Germinal center (tissue), 1 donor: ENCODE results near the gene TBC1D9B.
A peak's percentile ranks its signal among the peaks of the same experiment; 100 is the strongest.

Experiments used
- DNase-seq: peaks from one replicate; pipeline ENCODE4 v3.0.0; 2012; ENCODE audit warnings: mixed read lengths, low spot score

The TBC1D9B gene

DNA sequence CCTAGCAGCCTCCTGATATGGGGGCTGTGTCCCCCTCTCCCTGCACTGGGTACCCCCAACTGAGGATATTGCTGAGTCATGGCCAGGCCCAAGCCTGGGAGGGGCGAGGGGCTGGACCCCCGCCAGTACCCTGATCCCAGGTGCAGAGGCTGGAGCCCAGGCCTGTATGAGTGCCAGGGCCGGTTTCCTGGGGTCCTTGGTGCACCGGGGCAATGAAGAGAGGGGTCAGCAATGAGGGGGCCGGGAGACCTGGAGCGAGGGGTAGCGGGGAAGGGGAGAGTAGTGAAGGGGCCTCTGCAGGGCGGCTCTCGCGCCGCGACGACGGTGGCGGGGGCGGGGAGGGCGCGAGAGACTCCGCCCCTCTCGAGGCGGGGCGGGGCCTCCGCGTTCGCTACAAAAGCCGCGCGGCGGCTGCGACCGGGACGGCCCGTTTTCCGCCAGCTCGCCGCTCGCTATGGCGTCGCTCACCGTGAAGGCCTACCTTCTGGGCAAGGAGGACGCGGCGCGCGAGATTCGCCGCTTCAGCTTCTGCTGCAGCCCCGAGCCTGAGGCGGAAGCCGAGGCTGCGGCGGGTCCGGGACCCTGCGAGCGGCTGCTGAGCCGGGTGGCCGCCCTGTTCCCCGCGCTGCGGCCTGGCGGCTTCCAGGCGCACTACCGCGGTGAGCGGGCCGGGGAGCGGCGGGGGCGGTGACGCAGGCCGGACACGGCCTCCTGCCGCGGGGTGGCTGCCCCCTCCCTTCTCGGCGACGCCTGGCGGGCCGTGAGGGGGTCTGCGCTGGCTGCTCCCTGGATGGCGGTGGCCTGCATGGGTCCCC lies 87.0 kb downstream of the TBC1D9B start, which contains the start of gene SQSTM1:
Gene SQSTM1, plus strand, starts transcription at position 423 of the 815 bp plus-strand sequence. Its CDS starts 32 bp downstream, at position 455.
- DNase-seq: peak; percentile 92

DNA sequence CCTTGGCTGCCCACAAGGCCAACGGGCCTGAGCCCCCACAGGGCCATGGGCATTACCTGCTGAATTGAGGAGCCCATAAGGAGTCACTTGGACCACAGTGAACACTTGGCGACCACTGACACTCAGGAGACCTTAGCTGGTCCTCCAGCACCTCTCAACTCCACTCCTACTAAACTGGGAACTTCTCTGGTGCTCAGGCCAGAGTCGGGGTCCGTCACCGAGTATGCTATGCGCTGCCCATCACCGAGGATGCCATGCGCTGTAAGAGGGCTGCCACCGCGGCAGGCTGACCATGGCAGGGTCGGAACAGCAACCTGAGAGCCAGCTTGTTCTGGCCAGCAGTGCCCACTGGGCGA lies 87.6 kb downstream of the TBC1D9B start:
- DNase-seq: no peak

DNA sequence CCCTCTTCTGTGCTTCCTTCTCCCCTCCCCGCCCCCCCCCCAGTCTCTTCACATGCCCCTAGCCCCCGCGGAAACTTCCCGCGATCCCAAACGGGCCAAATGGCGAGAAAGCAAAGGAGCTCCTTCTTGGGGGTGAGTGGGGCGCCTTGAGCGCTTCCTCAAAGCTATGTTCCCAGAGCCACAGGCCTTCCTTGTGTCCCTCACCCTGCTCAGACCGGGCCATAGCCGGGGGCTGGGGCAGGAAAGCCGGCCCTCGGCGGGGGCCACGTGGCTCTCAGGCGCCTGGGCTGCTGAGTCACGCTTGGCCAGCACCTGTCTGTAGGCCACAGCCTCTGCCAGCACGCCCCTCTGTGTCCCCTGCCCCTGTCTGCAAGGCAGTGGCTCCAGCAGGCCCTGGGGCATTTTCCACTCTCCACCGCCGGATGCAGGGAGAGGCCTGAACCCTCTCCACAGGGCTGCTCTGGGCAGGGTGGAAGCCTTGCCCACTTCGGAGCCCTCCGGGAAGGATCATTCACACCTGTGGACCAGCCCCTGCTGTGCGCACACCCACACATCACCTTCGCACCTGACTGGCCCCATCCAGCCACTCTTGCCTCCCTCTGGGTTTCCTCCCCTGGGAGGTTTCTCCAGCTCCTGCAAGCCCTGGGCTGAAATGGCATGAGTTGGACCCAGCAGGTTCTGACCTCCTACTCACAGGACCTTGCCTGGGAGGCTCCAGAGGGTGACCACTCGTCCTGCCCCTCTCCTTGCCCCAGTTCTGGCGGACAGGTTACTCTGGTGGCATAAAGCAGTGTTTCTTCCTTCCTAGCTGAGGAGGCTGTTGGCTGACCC lies 88.2 kb downstream of the TBC1D9B start:
- no peak for DNase-seq

DNA sequence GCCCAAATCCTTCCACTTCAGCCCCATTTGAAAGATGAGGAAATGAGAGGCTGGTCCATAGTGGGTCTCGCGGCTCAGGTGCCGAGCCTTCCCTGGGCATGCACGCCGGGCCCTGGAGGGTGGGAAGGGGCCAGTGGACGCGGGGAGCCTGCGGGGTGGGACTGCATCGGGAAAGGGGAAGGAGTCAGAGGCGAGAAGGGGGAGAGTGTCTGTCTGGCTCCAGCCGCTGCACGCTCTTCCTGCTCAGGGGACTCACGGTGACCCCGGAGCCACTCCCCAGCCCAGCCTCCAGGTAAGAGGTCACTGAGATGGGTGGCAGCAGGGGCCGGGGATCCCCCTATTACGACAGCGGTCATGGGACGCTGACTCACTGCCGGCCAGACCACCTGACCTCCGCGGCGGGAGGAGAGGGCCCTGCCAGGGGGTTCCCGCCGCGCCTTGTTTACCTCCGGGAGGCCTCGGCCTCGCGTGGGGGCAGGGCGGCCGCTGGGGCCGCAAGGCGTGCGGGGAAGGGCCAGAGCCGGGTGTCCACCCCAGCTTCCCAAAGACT lies 88.9 kb downstream of the TBC1D9B start:
- peak; percentile 85 for DNase-seq

DNA sequence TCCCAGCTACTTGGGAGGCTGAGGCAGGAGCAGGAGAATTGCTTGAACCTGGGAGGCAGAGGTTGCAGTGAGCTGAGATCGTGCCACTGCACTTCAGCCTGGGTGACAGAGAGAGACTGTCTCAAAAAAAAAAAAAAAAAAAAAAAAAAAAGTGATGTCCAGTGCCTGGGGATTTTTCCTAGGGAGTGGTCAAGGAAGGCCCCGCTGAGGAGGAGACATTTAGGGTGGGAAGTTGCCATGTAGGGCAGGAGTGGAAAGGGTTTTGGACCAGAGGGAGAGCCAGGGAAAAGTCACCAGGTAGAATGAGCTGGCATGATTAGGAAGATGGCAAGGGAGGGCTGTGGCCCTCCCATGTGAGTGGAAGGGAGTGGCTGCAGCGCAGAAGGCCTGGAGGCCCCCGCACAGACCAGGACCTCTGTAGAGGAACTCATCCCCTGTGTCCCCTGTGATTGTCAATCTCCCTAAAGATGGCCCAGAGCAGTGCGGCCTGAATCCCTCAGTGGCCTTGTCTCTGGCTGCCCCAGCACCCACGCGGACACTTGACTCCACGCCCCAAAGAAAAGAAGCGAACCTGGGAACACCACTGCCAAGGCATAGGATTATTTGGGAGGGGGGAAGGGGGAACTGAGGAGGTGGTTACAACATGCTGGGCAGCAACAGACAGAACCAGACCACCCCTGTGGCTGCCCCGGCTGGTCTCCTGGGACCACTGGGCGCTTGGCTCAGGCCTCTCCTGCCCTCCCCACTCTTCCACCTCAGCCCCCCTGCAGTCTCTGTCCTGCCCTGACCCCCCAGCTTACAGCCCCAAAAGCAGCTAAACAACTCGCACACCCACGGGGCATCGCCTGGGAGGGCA lies 89.6 kb downstream of the TBC1D9B start:
- DNase-seq: no peak

DNA sequence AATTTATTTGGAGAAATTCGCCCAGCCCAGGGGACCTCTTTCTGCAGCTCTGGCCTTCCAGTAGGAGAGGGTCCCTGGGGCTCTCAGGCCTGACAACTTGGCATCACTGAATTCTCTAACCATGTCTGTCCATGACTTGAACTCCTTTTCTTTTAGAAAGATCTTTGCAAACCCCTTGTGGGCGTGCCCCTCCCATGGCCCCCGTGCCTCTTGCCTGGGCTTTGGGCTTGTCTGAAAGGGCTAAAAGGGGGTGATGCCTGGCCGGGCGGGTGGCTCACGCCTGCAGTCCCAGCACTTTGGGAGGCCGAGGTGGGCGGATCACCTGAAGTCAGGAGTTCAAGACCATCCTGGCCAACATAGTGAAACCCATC lies 90.2 kb downstream of the TBC1D9B start:
- DNase-seq: no peak

DNA sequence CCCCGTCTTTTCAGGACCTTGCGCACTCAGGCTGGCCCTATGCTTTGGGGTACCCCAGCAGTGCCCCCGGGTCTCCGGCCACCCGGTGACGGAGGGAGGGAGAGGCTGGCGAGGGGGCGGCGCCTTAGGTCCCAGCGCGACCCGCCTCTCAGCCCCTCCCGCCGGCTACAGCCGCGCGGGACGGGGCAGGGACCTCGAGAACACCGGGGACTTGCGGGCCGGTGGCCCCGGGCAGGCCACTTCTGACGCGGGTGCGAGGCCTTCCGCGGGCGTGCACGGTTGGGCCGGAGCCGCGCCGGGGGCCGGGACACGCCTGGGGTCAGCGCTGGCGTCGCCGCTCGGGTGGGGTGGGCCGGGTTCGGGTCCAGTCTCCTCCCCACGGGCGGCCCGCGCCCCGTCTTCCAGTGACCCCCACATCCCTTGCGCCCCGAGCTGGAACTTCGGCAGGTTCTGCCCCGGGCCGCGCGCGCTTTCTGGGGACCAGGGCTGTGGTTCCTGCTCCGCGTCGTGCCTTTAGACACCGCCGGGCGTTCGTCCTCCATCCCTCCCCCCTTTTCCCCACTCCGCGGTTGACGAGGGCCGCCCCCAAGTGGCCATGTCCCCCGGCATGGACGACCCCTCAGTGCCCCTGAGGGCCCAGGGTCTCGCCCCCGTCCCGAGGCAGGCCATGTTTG lies 90.8 kb downstream of the TBC1D9B start:
- DNase-seq: no peak

DNA sequence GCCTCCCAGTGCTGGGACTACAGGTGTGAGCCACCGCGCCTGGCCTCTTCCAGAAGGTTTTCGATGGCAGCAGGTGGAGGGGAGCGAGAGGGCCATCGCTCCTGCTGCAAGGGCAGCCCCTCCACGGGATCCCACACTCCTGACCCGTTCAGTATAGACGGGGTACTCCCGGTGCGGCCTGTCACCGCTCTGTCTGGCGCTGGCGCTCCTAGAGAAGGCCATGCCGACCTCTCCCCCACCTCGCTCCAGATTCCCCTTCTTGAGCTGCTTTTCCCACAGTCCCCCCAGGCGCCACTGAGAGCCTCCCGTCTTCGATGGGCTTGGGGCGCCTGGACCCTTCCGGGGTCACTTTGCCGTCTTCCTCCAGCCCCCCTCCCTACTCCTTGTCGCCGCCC lies 91.3 kb downstream of the TBC1D9B start:
- DNase-seq: no peak

DNA sequence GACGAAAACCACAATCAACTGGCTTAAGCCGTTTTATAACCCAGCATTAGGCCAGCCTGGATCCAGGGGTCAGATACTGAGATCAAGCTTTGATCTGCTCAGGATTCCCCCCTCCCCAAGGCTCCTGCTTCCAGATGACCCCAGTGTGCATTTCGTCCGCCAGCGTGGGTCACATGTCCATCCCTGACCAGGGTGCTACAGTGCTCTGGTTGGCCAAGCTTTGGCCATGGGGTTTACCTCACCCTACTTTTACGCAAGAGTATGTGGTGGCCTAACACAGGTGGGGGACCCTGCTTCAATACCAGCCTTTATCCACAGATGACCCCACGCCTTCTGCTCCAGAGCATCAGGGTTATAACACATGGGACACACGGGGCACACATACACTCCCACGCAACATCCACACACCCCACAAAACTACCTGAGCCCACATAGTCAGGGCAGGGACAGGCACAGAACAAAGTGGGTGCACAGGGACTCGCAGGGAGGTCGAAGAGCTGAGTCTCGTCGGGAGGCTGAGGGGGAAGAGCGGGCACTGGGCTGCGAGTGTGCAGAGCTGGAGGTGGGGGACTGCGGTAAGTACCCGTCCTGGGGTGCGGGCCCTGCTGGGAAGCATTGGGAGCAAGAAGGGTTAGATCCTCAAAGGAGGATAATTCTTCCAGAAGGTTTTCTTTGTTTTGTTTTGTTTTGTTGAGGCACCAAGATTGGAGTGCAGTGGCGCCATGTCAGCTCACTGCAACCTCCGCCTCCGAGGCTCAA lies 92.0 kb downstream of the TBC1D9B start:
- no peak for DNase-seq

DNA sequence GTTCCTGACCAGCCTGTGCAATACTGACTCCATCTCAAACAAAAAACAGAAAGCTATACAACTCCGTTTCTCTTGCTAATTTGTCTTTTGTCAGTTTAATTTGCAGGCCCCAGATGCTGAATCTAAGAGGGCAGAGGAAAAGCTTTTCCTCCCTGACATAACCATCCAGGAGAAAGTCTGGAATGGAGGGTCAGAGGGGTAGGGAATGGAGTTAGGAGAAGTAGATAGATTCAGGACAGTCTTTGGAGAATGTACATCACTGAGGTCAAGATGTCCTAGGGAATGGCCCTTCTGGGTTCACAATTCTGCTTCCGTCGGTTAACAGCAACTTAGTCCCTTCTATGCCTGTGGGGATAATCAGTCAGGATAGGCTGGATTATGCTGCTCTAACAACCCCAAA lies 93.6 kb downstream of the TBC1D9B start:
- DNase-seq: no peak

DNA sequence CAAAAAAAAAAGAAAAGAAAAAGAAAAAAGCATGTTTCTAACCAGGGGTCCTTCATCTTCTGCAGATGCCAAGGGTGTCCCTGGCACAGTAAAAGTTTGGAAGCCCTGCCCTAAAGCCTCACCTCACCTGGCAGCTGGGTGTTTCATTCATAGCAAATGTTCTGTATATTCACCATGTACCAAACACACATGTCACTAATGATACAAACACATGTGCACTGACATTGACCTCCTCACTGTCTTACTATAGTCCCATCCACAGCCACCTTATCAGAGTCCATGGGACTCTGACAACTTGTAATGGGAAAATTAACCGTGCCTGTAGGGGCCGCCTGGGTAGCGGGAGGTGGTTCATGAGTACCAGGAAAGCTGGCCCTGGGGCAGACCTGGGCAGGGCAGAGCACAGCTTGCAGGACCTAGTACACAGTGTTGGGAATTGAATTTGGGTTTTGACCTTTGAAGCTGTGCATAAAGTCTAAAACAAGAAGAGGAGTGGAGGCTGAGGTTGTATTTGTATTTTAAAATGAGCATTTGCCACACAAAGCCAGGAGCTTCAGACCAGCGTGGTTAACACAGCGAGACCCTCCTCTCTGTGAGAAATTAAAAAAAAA lies 94.6 kb downstream of the TBC1D9B start:
- no peak for DNase-seq

DNA sequence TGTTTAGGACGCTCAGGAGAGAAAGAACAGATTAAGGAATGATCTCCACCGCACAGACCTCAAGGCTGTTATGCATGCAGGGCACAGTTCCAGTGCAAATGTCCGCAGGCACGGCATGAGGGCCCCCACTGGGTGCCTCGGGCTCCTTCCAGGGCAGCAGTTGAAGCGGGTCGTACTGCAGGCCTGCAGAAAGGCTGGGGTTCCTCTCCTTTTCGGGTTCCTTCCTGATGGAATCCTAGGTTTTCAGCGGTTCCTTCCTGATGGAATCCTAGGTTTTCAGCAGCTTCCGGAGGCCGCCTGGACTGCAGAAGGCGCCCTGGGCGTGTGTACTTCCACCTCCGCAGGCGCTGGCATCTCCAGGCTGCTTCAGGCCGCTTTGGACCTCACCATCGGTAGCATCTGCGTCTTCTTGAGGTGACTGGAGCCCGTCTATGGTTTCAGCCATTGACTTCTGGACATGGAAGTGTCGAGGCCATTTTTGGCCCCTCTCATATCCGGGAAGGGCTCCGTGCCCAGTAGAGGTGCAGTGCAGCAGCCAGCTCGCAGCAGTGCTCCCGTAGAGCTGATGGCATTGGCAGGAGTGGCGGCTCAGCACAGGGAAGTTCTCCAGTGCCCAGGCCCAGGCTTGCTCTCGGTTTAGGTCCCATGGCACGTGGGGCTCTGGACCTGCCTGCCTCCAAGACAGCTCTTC lies 95.4 kb downstream of the TBC1D9B start:
- DNase-seq: no peak
